ENCODE measurements around the gene PSMA3. TPM values are rescaled to one million over a fixed set of nuclear protein-coding genes. Genes with fewer than 3 reads are reported as not detected.
"Not testable (repeated sequence)": the region's sequence is repeated elsewhere in the genome, so short reads cannot be mapped to it uniquely, and the experiment has no call there.

Gene PSMA3
- total RNA-seq, result 112 TPM

DNA sequence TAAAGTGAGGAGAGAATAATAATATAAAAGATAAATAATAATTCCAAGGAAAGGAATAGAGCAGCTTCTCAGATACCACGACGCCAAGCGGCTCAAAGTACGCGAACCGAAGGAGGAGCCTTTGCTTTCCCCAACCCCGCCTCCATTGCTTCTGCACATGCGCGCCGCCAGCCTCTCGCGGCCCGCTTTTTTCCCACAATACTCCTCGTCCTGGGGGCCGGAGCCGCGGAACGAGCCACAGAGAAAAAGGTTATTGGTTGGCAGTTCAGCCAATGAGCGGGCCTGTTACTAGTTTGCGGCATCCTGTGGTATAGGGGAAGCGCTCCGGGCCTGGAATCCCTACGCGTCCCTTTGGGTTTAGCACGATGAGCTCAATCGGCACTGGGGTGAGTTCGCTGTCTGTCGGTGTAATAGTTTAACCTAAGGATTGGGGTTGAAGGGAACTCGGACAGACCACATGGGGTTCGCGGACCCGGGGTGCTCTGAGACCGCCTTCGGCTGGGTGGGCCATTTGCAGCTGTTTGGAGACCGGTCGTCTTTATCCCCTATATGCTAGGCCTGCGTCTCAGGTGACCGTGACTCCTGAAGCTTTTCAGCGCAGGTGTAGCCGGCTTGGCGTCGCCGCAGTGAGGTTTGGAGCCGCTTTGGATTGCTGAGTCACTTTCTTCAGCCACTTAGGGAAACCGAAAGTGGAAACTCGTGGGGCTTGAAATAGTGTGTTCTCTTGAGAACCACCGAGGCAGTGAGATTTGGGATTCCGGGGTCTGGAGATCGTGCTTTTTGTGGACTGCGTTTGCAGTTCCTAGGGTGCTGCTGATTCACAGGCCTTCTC, at the start of gene PSMA3:
Gene PSMA3 (plus strand): TSS at position 288 of the 832 bp plus-strand sequence. CDS start 78 bp downstream, at position 366.
- DNase-seq (ENCODE audit: low spot score), result peak; percentile 98
- ATAC-seq, result peak; percentile 92

DNA sequence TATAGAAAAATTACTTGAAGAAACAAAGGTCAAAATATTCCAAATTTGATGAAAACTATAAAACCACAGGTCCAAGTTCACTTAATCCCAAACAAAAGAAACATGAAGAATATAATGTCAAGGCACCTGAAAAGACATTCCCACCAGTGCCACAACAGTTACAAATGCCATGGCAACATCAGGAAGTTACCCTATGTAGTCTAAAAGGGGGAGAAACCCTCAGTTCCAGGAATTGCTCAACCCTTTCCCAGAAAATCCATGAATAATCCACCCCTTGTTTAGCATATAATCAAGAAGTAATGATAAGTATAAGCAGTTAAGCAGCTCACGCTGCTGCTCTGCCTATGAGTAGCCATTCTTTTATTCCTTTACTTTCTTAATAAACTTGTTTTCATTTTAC, 48.4 kb upstream of the PSMA3 start:
- DNase-seq (ENCODE audit: low spot score) (no peak), ATAC-seq (no peak)

DNA sequence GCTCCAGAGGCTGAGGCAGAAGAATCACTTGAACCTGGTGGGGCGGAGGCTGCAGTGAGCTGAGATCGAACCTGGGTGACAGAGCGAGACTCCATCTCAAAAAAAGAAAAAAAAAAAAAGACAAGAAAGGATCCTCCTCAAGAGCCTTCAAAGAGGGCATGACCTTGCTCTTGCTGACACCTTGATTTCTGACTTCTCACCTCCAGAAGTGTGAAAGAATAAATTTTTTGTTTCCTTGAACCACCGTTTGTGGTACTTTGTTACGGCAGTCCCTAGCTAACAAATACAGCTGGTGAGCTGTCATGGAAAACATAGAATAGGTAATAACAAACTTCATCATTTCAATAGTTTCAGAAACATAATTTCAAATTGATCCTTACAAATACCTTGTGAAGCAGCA, 46.6 kb upstream of the PSMA3 start:
- no peak for ATAC-seq
- no peak for DNase-seq (ENCODE audit: low spot score)

DNA sequence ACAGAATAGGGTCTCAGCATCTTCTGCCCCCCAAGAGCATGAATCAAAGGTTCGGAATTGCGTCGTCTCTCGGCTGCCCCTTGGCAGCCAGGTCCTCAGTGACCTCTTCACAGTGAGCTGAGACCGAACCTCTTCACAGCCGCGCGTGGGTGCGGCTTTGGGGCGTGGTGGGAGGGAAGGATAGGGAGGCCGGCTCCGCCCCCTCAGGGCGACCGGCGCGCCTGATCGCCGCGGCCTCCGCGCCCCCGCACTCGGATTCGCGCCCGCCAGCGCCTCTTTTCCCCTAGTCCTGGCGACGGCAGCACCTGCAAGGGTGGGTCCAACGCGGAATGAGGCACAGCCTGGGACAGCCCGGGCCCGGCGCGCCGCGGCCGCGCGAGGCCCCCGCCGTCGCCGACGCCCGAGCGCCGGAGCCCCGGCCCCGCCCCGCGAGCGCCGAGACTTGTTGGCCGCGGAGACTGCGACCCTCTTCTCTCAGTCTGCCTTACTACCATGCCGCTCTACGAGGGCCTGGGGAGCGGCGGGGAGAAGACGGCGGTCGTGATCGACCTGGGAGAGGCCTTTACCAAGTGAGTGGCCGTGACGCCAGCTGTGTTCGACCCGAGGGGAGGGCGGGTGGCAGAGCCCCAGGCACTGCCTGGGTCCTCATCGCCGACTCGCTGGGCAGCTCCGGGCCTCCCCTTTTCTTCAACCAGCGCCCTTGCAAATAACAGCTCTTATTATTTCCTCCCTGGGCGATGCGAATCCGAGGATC, 44.7 kb upstream of the PSMA3 start, which contains the start of gene ACTR10:
Gene ACTR10 (plus strand): TSS at position 424 of the 754 bp plus-strand sequence. CDS start 69 bp downstream, at position 493.
- DNase-seq (ENCODE audit: low spot score) (peak; percentile 93), ATAC-seq (peak; percentile 97)

DNA sequence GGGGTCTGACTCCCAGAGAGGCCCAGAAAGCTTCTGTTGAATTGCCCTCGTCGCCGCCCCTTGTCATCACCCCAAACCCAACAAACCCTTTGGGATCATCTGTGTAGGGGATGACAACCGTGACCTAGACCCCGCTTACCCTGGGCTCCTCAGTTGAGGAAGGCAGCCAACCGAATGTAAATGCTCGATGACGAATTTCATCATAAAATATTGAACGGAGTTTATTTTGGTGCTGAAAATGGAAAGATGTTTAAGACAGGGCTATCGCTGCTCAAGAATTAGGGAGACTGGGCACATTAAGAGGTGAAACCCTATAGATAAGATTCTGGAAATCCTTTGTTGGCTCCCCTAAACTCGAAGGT, 44.2 kb upstream of the PSMA3 start:
- no peak for ATAC-seq
- DNase-seq (ENCODE audit: low spot score), result no peak

DNA sequence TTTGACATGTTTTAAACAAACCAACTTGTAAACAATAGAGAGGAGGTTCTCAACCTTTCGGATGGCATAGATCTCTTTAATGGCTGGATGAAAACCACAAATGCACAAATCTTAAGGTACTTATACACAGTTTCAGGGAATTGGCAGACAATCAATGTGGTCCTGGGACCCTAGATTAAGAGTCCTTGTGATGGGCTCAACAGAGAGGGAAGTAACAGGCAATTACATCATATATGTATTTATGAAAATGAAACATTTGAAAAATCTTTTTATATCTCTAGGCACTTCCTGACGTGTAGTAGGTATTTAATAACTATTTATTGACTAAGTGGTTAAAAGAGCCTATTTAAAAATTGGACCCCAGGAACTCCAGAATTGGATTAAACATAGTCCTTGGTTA, 43.8 kb upstream of the PSMA3 start:
- DNase-seq (ENCODE audit: low spot score) (no peak), ATAC-seq (no peak)

DNA sequence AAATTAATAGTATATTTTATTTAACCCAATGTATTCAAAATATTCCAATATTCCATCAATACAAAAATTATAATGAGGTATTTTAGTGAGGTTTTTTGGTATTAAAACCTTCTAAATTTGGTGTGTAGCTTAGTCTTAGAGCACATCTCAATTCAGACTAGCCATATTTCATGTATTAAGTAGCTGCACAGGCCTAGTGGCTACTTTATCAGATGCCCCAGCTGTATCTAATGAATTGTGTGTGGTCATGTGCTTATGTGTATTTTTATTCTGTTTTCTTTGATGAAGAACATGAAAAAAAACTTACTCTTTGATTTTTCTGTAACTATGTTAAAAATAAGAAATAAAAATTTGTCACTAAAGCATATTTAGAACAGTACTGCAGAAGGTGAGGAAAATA, 31.5 kb upstream of the PSMA3 start:
- no peak for DNase-seq (ENCODE audit: low spot score)
- ATAC-seq, result no peak

DNA sequence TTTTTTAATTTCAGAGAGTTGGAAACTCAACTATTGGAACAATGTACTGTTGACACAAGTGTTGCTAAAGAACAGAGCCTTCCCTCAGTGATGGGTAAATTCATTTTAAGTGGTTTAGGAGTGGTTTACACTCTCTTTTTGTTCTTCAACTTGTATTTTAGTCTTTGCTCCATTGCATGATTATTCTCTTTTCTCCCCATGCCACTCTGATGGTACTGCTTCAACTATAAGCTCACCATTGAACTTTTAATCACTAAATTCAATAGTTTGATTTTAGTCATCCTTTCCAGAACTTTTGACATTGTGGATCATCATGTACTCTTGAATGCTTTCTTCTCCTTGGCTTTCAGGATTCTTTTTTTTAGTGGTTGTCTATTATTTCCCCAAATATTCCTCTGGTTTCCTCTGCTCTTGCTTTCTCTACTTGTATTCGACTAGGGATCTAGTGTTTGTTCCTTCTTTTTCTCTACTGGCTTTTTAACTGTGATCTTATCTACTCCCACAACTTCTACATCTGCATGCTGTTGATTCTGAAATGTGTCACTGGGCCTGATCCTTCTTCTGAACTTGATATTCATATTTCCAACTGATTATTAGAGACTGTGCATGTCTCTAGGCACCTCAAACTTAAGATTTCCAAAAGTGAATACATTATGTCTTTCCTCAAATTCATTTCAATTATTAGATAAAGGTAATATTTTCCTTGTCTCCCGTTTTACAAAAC, 29.3 kb upstream of the PSMA3 start:
- no peak for DNase-seq (ENCODE audit: low spot score)

DNA sequence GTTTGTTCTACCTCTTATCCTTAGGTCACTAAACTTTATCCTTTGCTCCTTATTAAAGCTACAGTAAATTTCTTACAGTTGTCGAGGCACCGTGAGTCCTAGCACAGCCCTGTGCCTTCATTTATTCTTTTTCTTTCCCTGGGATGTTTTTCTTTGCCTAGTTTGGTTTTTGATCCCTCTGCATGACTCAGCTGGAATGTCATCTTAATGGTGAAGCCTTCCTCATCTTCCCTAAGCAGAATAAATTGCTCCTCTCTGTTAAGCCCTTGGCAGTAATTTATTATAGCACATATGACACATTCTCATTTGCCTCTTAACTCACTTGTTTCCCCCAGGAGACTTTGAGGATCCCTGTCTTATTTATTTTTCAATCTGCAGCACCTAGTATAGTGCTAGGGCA, 28.1 kb upstream of the PSMA3 start:
- ATAC-seq, result no peak
- no peak for DNase-seq (ENCODE audit: low spot score)

More for the DNA sequence above, 29.3 kb upstream of the PSMA3 start:
- no peak for ATAC-seq

DNA sequence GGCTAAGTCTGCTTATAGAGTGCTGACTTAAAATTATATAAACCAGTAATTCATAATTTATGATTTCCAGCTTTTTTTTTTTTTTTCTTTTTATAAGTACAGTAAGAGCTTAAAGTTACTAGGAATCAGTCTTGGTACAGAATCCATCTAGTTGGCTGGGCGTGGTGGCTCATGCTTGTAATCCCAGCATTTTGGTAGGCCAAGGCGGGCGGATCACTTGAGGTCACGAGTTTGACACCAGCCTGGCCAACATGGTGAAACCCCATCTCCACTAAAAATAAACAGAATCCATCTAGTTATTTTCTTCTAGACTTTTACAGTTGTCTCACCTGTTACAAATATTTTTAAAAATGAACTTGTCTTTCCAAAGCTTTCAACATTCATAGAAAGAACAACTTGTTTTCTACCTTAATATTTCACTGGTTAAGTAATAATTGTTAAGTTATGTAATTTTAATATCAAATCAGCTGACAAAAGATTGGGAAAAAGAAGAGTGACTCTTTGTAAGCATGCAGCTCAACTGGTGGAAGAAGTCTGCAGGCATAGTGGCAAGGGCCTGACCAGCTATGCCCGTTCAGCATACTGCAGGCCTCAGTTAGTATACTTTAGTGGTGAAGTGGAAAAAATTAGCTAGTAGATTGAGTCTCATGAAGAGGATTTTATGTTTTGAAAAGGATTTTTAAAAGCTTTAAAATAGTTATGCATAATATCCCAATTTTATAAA, 17.4 kb upstream of the PSMA3 start:
- no peak for DNase-seq (ENCODE audit: low spot score)
- ATAC-seq, result no peak

DNA sequence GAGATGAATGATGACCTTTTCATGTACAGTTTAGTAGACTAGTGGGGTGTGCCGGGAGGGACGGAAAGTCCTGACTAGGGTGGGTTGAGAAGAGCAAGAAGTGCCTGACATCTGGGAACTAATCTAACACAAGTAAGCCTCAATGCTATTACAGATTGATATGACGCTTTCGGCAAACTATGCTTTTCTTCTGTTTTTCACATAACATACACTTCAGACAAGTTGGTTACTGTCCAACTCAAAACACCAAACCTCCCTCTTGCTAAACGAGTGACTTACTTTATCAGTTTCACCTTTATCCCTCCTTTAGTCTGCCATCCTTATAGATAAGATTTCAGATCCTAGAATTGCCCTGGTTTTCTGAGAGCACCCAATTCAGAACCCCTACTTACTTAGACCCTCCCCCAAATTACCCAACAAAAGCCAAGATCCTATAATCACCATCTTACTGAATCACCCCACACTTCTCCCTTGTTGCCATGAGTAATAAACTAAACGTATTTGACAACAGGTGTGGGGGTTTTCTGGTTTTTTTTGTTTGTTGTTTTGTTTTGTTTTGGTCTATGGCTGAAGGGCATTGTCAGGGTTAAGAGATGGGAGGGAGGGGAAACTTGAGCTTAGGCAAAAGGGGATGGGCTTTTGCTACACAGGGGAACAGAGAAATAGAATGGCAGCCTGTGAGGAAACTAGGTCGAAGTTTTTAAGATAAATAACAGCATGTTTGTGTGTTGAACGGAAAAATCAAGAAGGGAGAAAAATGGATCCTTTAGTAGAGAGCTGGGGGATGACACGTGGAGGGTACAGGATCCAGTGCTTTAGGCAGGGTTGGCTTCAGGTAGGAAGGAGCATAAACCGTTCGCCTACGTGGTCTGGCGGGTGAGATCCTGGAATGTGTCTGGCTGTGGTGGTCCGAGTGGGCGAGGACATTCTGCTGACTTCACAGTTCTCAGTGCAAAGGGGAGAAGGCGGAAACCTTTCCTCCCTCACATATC, 6.1 kb upstream of the PSMA3 start:
- no peak for DNase-seq (ENCODE audit: low spot score)

DNA sequence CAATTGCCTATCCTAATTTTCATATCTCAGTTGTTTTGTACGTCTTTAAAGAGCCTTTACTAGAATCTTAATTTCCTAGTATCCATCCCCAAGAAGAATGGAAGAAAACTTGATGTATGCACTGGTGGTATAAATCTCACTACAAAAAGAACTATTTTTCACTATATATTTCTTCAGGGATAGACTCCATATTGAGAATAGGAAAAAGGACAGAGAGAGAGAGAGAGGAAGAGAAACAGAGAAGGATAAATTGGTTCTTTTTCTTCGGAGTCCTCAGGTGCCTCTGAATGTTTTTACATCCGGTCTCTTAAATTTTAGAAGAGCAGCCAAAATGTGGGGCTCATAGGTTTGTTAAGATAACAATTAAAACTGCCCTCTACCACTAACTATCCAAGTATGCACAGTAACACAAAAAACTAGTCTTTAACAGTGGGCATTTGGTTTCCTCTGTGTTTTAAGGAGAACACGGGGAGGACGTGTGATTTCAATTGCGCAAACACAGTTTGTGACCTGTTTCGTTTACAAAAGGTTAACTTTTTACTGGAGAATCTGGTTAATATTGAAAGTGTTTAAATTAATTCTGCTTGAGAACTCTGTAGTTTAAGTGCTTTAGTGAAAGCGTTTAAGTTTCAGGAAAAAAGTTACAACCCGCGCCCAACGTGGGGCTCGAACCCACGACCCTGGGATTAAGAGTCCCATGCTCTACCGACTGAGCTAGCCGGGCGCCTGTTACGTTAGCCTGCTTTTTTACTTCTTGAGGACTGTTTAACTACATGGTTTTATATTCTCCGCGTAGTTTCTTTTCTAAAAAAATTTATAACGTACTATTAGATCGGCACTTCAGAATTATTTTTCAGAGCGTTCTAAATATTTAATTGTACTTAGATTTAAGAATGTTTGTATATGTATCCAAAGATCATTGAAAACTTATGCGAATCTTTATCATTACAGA, 5.1 kb upstream of the PSMA3 start:
- ATAC-seq, result peak; percentile 55
- peak; percentile 85 for DNase-seq (ENCODE audit: low spot score)

More for the DNA sequence above, 6.1 kb upstream of the PSMA3 start:
- ATAC-seq, result peak; percentile 53

DNA sequence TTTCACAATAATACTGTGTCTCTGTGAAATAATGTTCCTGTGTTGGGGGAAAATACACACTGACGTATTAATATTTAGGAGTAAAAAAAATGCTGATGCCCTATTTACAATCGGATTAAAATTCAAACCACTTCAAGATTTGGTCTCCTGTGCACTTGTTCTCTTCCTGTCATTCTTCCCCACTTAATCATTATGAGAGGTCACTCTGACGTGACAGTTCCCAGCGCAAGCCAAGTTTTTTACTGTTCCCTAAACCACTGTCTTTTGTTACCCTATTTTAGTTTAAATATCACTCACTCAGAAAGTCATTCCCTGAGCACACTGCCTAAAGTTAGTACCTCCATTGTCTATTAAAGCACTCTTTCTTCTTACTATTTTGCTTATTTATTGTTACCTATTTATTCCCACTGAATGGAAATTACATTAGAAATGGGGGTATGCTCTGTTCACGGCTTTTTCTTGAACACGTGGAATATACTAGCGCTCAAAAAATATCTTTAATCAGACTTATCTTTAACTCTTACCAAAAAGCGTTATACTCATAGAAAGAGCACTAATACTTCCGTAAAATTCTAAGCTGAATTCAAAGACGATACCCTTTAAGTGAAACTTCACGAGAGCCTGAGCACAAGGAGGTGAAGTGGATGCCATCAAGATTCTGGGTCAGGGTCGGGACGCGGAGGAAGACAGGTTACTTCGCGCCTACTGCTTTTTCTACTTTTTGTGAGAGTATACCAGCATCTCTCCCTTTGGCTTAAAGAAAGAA, 670 bp upstream of the PSMA3 start:
- peak; percentile 29 for ATAC-seq
- no peak for DNase-seq (ENCODE audit: low spot score)

DNA sequence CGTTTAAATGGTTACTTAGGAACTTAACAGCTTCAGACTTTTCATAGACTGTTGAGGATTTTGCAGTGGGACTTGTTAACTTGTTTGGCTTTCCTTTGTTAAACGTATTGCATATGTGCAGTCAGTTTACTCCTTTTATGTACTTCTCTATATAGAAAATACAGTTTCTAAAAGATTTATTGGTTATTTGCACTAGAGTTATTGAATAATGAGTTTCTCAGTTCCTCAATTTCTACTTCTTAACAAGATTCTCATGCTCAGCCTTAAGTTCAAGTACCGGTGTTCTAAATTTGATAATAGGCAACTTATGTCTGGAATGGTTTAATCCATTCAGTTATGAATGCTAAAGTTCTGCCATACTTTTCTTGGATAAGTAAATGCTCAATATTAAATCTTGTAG, 919 bp downstream of the PSMA3 start:
- DNase-seq (ENCODE audit: low spot score) (no peak), ATAC-seq (no peak)

DNA sequence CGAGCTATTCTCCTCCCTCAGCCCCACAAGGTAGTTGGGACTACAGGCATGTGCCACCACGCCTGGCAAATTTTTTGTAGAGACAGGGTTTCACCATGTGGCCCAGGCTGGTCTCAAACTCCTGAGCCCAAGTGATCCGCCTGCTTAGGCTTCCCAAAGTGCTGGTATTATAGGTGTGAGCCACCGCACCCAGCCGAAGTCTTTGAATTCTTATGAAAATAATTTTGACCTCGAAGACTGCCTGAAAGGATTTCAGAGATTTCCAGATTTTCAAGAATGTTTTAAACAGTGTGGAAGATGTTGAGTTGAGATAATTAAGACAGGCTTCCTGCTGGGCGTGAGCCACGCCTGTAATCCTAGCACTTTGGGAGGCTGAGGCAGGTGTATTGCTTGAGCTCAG, 5.0 kb downstream of the PSMA3 start:
- DNase-seq (ENCODE audit: low spot score), result no peak

DNA sequence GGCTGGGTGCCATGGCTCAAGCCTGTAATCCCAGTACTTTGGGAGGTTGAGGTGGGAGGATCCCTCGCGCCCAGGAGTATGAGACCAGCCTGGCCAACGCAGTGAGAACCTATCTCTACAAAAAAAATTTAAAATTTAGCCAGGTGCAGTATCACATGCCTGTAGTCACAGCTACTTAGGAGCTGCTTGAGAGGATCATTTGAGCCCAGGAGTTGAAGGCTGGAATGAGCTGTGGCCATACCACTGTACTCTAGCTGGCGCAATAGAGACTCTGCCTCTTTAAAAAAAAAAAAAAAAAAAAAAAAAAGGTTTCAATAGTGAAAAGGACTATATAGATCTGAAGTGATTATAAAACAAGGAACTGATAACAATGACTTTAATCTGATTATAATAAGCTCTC, 13.5 kb downstream of the PSMA3 start:
- ATAC-seq, result peak; percentile 48
- DNase-seq (ENCODE audit: low spot score), result no peak

More for the DNA sequence above, 5.0 kb downstream of the PSMA3 start:
- no peak for ATAC-seq

DNA sequence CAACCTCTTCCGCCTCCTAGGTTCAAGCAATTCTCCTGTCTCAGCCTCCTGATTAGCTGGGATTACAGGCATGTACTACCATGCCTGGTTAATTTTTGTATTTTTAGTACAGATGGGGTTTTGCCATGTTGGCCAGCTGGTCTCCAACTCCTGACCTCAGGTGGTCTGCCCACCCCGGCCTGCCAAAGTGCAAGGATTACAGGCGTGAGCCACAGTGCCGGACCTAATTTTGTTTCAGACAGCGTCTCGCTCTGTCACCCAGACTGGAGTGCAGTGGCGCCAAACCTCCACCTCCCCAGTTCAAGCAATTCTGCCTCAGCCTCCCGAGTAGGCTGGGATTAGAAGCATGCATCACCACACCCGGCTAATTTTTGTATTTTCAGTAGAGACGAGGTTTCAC, 17.4 kb downstream of the PSMA3 start:
- not testable (repeated sequence) for ATAC-seq

DNA sequence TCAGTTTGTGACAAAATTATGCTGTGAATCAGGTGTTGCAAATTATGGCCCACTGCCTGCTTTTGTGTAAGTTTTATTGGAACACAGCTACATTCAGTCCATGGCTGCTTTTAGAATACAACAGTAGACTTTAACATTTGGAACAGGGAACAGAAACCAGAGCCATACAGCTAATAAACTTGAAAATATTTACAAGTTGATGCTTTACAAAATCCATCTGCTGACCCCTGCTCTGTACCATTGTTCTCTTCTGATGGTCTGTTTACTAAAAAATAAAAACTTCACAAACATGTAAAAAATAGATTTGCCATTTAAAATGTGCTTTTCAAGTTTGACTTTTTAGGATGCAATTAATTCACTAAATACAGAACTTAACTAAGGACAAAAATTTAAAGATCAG, 20.8 kb downstream of the PSMA3 start:
- no peak for DNase-seq (ENCODE audit: low spot score)

More for the DNA sequence above, 17.4 kb downstream of the PSMA3 start:
- not testable (repeated sequence) for DNase-seq (ENCODE audit: low spot score)

More for the DNA sequence above, 20.8 kb downstream of the PSMA3 start:
- ATAC-seq, result peak; percentile 40

Measured in left lobe of liver (tissue), 2 donors.